Ectodermal cell (in vitro differentiated cells): ENCODE measurements around the gene INSYN2B.

ENCODE experiments used
- H3K27ac ChIP-seq: 2 replicates; pipeline ENCODE4 v1.7.0; 2013; ENCODE audit warnings: mild to moderate bottlenecking, low read depth, low read length; ENCODE audit not compliant: insufficient read depth, poor library complexity, severe bottlenecking
- H3K27me3 ChIP-seq: 2 replicates; pipeline ENCODE4 v1.7.0; 2013; ENCODE audit warnings: mild to moderate bottlenecking, low read length; ENCODE audit not compliant: insufficient read depth, control insufficient read depth, poor library complexity, severe bottlenecking
- H3K36me3 ChIP-seq: one replicate; pipeline ENCODE4 v1.7.0; 2013; ENCODE audit warnings: low read length; ENCODE audit not compliant: control insufficient read depth, insufficient read depth
- H3K4me1 ChIP-seq: one replicate; pipeline ENCODE4 v1.7.0; 2013; ENCODE audit warnings: low read length; ENCODE audit not compliant: control insufficient read depth, insufficient read depth
- H3K4me3 ChIP-seq: 2 replicates; pipeline ENCODE4 v1.7.0; 2013; ENCODE audit warnings: low read depth, low read length, control low read depth; ENCODE audit not compliant: insufficient read depth
- H3K9me3 ChIP-seq: 2 replicates; pipeline ENCODE4 v1.7.0; 2013; ENCODE audit warnings: mild to moderate bottlenecking, low read length, moderate library complexity; ENCODE audit not compliant: control insufficient read depth
- WGBS, 2 experiments: methylation state at CpG; one replicate each; pipeline ENCODE4 v1.1.7; 2013; ENCODE audit warnings: missing lambda C conversion rate in 2 of 2; 5-methylcytosine and 5-hydroxymethylcytosine counted together

Gene INSYN2B

GRCh38 chr5:169905017-169905416 lies 75.3 kb downstream of the INSYN2B start:
- Histone ChIP-seq H3K4me1 (no peaks in the 10 kb centered on the region), H3K27ac (no peak overlapping the region), H3K36me3 (no peaks in the 10 kb centered on the region), H3K9me3 (no peaks in the 10 kb centered on the region), H3K4me3 (no peak overlapping the region), H3K27me3 (no peaks in the 10 kb centered on the region)
- 84 to 89% methylated on average over 1 of the region's 1 CpG for WGBS, 2 experiments

- Histone ChIP-seq H3K27ac (no peak overlapping the region), H3K4me1 (no peaks in the 10 kb centered on the region), H3K9me3 (no peaks in the 10 kb centered on the region), H3K27me3 (no peaks in the 10 kb centered on the region), H3K36me3 (no peaks in the 10 kb centered on the region), H3K4me3 (no peak overlapping the region)
- WGBS, 2 experiments, result 63 to 68% methylated on average over 5 of the region's 5 CpGs
Observed at GRCh38 chr5:169904508-169904907, 75.8 kb downstream of the INSYN2B start.

- H3K4me3 ChIP-seq, result no peak overlapping the region
- H3K9me3 ChIP-seq, result no peaks in the 10 kb centered on the region
- no peaks in the 10 kb centered on the region for H3K27me3 ChIP-seq
- no peaks in the 10 kb centered on the region for H3K36me3 ChIP-seq
- no peak overlapping the region for H3K27ac ChIP-seq
- no peaks in the 10 kb centered on the region for H3K4me1 ChIP-seq
- WGBS, 2 experiments, result 87 to 93% methylated on average over 1 to 2 of the region's 2 CpGs
Observed at GRCh38 chr5:169904059-169904458, 76.2 kb downstream of the INSYN2B start.

GRCh38 chr5:169901896-169902295 lies 78.4 kb downstream of the INSYN2B start:
- H3K27ac ChIP-seq, result no peak overlapping the region
- H3K4me3 ChIP-seq, result no peak overlapping the region
- no peaks in the 10 kb centered on the region for H3K36me3 ChIP-seq
- no peaks in the 10 kb centered on the region for H3K9me3 ChIP-seq
- no peaks in the 10 kb centered on the region for H3K4me1 ChIP-seq
- 83 to 89% methylated on average over 2 of the region's 2 CpGs for WGBS, 2 experiments
- H3K27me3 ChIP-seq, result no peaks in the 10 kb centered on the region

- H3K4me1 ChIP-seq, result no peaks in the 10 kb centered on the region
- H3K27me3 ChIP-seq, result no peaks in the 10 kb centered on the region
- H3K36me3 ChIP-seq, result no peaks in the 10 kb centered on the region
- no peaks in the 10 kb centered on the region for H3K9me3 ChIP-seq
- H3K27ac ChIP-seq, result no peak overlapping the region
- H3K4me3 ChIP-seq, result no peak overlapping the region
- WGBS, 2 experiments, result 88 to 95% methylated on average over 4 of the region's 4 CpGs
Observed at GRCh38 chr5:169897481-169897880, 82.8 kb downstream of the INSYN2B start.

GRCh38 chr5:169895926-169896325 lies 84.4 kb downstream of the INSYN2B start:
- Histone ChIP-seq H3K4me1 (no peaks in the 10 kb centered on the region), H3K4me3 (no peak overlapping the region), H3K27me3 (no peaks in the 10 kb centered on the region), H3K9me3 (no peaks in the 10 kb centered on the region), H3K36me3 (no peaks in the 10 kb centered on the region), H3K27ac (no peak overlapping the region)
- 88% methylated on average over 7 of the region's 7 CpGs for WGBS, 2 experiments

- Histone ChIP-seq H3K27me3 (no peaks in the 10 kb centered on the region), H3K36me3 (no peaks in the 10 kb centered on the region), H3K4me3 (no peak overlapping the region), H3K4me1 (no peaks in the 10 kb centered on the region), H3K27ac (no peak overlapping the region), H3K9me3 (no peaks in the 10 kb centered on the region)
- WGBS, 2 experiments, result 91 to 95% methylated on average over 1 to 2 of the region's 2 CpGs
Observed at GRCh38 chr5:169893571-169893970, 86.7 kb downstream of the INSYN2B start.

GRCh38 chr5:169893010-169893409 lies 87.3 kb downstream of the INSYN2B start:
- no peaks in the 10 kb centered on the region for H3K27me3 ChIP-seq
- H3K36me3 ChIP-seq, result no peaks in the 10 kb centered on the region
- no peak overlapping the region for H3K27ac ChIP-seq
- H3K4me1 ChIP-seq, result no peaks in the 10 kb centered on the region
- H3K4me3 ChIP-seq, result no peak overlapping the region
- no peaks in the 10 kb centered on the region for H3K9me3 ChIP-seq

- H3K9me3 ChIP-seq, result no peaks in the 10 kb centered on the region
- no peaks in the 10 kb centered on the region for H3K4me1 ChIP-seq
- no peak overlapping the region for H3K4me3 ChIP-seq
- 92 to 96% methylated on average over 4 of the region's 4 CpGs for WGBS, 2 experiments
- H3K27ac ChIP-seq, result no peak overlapping the region
- no peaks in the 10 kb centered on the region for H3K36me3 ChIP-seq
- H3K27me3 ChIP-seq, result no peaks in the 10 kb centered on the region
Observed at GRCh38 chr5:169889572-169889971, 90.7 kb downstream of the INSYN2B start.

- no peak overlapping the region for H3K4me3 ChIP-seq
- 88 to 100% methylated on average over 1 to 3 of the region's 4 CpGs for WGBS, 2 experiments
- no peaks in the 10 kb centered on the region for H3K9me3 ChIP-seq
- H3K36me3 ChIP-seq, result no peaks in the 10 kb centered on the region
- no peaks in the 10 kb centered on the region for H3K27me3 ChIP-seq
- no peak overlapping the region for H3K27ac ChIP-seq
- H3K4me1 ChIP-seq, result no peaks in the 10 kb centered on the region
Observed at GRCh38 chr5:169886677-169887076, 93.6 kb downstream of the INSYN2B start.

GRCh38 chr5:169886033-169886432 lies 94.3 kb downstream of the INSYN2B start:
- 90 to 96% methylated on average over 2 of the region's 2 CpGs for WGBS, 2 experiments
- Histone ChIP-seq H3K4me1 (no peaks in the 10 kb centered on the region), H3K27ac (no peak overlapping the region), H3K27me3 (no peaks in the 10 kb centered on the region), H3K4me3 (no peak overlapping the region), H3K36me3 (no peaks in the 10 kb centered on the region), H3K9me3 (no peaks in the 10 kb centered on the region)
